RWPE1 (cell line): ENCODE data around the gene RMRP.

Source experiments
- CTCF ChIA-PET: fragments of 350-600 bp; sonication (Branson Sonifier 250); formaldehyde crosslinking; extraction: SDS; loops from one replicate; lab custom pipeline; 2021; lab: Yijun Ruan, JAX
- POLR2A ChIA-PET: fragments of 400-600 bp; formaldehyde crosslinking; extraction: SDS; loops from one replicate; lab custom pipeline; 2020; ENCODE audit warnings: antibody characterized with exemption; ENCODE audit not compliant: low non-redundant PET; lab: Yijun Ruan, JAX
- DNase-seq: peaks from one replicate; pipeline ENCODE4 v3.0.0; 2012; ENCODE audit warnings: low spot score
- H3K27ac ChIP-seq: fragments of 450-650 bp; 2 replicates; pipeline ENCODE4 v1.5.1; 2017
- CTCF ChIP-seq: fragments of 450-650 bp; conservative IDR thresholded peaks from 2 replicates; pipeline ENCODE4 v1.5.1; 2017; ENCODE audit warnings: low read depth, mild to moderate bottlenecking

The RMRP gene

GRCh38 chr9:35669331-35670145 is 11.7 kb upstream of the RMRP start:
- ChIA-PET CTCF (no interaction called here), POLR2A (interaction anchor here (0.5 kb wide), 1 partner anchor 9 kb away, joined by 8 read pairs; no protein-coding TSS in a partner anchor)
- no peak for TF ChIP-seq CTCF
- peak overlapping the region; percentile 7; the same call in 1 of the 2 replicates for H3K27ac ChIP-seq
- DNase-seq, result peak; percentile 61

GRCh38 chr9:35667939-35668338 is 10.1 kb upstream of the RMRP start:
- ChIA-PET CTCF (interaction anchor here (1.1 kb wide), 1 partner anchor 30 kb away, joined by 3 read pairs; no protein-coding TSS in a partner anchor), POLR2A (no interaction called here)
- no peak overlapping the region for H3K27ac ChIP-seq
- no peak for DNase-seq
- TF ChIP-seq CTCF, result no peak

- CTCF ChIA-PET, result no interaction called here
- POLR2A ChIA-PET, result no interaction called here
- DNase-seq, result no peak
- TF ChIP-seq CTCF, result no peak
- no peak overlapping the region for H3K27ac ChIP-seq
Observed at GRCh38 chr9:35666549-35666948, 8.7 kb upstream of the RMRP start.

- DNase-seq, result no peak
- no peak for TF ChIP-seq CTCF
- ChIA-PET CTCF (interaction anchor here (1.8 kb wide), 1 partner anchor 30 kb away, joined by 10 read pairs; no protein-coding TSS in a partner anchor), POLR2A (interaction anchor here (1.0 to 1.5 kb wide), 2 partner anchors 7 to 91 kb away, joined by 3 to 6 read pairs; partner anchors contain the start of gene CA9)
- H3K27ac ChIP-seq, result no peak overlapping the region
Observed at GRCh38 chr9:35666045-35666444, 8.2 kb upstream of the RMRP start.

- DNase-seq, result no peak
- POLR2A ChIA-PET, result interaction anchor here (1.0 to 1.8 kb wide), 3 partner anchors 8 to 92 kb away, joined by 3 to 6 read pairs (median 6); partner anchors contain the start of genes CA9 and TPM2
- H3K27ac ChIP-seq, result peak overlapping the region; percentile 88
- CTCF ChIA-PET, result interaction anchor here (1.8 kb wide), 1 partner anchor 31 kb away, joined by 10 read pairs; no protein-coding TSS in a partner anchor
- TF ChIP-seq CTCF, result no peak
Observed at GRCh38 chr9:35665471-35665818, 7.6 kb upstream of the RMRP start.
